ENCODE measurements around the gene MBD3L5.
"Not testable (repeated sequence)": the region's sequence is repeated elsewhere in the genome, so short reads cannot be mapped to it uniquely, and the experiment has no call there.

DNA sequence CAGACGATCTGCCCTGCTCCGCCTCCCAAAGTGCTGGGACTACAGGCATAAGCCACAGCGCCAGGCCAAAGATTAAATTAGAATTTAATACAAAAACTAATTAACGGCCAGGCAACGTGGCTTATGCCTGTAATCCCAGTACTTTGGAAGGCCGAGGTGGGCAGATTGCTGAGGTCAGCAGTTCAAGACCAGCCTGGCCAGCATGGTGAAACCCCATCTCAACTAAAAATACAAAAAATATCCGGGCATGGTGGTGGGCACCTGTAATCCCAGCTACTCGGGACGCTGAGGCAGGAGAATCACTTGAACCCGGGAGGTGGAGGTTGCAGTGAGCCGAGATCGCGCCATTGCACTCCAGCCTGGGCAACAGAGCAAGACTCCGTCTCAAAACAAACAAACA is 25.3 kb downstream of the MBD3L5 start:
- TF ChIP-seq CTCF (IDR thresholded peaks at IDR 0.05; ENCODE audit: extremely low read depth in 1 of 2, insufficient read depth in 1 of 2, low read depth in 1 of 2, low read length in 2 of 2); POLR2A (IDR thresholded peaks at IDR 0.05; ENCODE audit: low read depth, low read length); EZH2 (IDR thresholded peaks at IDR 0.05; ENCODE audit: borderline replicate concordance, low read depth, low read length, severe bottlenecking); MAX (IDR thresholded peaks at IDR 0.05; ENCODE audit: insufficient read depth, insufficient read length); POLR2AphosphoS5 (IDR thresholded peaks at IDR 0.05; ENCODE audit: insufficient read depth, low read depth, low read length); GATA2 (IDR thresholded peaks at IDR 0.05; ENCODE audit: insufficient read depth, insufficient read length, low read depth, low read length); FOS (IDR thresholded peaks at IDR 0.05; ENCODE audit: borderline replicate concordance, insufficient read depth, low read length); JUN (IDR thresholded peaks at IDR 0.05; ENCODE audit: borderline replicate concordance, insufficient read depth, insufficient read length, low read depth): not testable (repeated sequence)

All from endothelial cell of umbilical vein (primary cell).